Retinal pigment epithelial cell (primary cell): ENCODE results near the gene STAT6.

Experiments
- DNase-seq: peaks from one replicate; pipeline ENCODE4 v3.0.0-alpha.2; 2010; ENCODE audit warnings: low read depth
- H3K4me3 ChIP-seq: 2 replicates; pipeline ENCODE4 v1.5.1; 2011; ENCODE audit warnings: mild to moderate bottlenecking, low read length, control low read depth, moderate library complexity
- TF ChIP-seq, protein P1 (sequence below): conservative IDR thresholded peaks from 2 replicates; pipeline ENCODE4 v1.5.1; 2011; ENCODE audit warnings: low read depth, low read length, control low read depth, inconsistent platforms

STAT6 gene

DNA sequence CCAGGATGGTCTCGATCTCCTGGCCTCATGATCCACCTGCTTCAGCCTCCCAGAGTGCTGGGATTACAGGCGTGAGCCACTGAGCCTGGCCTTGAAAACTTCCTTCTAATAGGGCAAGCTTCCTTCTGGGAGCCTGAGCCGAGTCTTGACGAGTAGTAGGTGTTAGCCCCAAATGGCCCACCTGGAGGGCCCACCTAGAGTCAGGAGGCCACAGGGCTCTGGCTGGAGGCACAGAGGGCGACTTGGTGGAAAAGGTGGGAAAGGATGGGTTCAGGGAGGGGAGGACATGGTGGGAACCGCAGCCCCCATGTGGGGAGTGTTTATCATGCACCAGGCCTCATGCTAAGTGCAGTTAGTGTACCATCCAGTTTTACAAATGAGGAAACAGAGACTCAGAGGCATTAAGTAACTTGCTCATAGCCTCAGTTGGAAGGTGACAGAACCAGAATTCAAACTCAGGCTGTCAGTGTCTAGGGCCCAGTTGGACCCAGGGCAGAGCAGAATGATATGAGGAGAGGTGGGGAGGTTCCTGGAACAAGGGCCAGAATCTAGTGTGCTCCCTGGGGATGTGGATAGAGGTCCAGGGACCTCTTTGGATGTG lies 39.3 kb upstream of the STAT6 start:
- H3K4me3 ChIP-seq, result no peak overlapping the region
- DNase-seq, result no peak
- TF ChIP-seq, protein P1, sequence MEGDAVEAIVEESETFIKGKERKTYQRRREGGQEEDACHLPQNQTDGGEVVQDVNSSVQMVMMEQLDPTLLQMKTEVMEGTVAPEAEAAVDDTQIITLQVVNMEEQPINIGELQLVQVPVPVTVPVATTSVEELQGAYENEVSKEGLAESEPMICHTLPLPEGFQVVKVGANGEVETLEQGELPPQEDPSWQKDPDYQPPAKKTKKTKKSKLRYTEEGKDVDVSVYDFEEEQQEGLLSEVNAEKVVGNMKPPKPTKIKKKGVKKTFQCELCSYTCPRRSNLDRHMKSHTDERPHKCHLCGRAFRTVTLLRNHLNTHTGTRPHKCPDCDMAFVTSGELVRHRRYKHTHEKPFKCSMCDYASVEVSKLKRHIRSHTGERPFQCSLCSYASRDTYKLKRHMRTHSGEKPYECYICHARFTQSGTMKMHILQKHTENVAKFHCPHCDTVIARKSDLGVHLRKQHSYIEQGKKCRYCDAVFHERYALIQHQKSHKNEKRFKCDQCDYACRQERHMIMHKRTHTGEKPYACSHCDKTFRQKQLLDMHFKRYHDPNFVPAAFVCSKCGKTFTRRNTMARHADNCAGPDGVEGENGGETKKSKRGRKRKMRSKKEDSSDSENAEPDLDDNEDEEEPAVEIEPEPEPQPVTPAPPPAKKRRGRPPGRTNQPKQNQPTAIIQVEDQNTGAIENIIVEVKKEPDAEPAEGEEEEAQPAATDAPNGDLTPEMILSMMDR, result no peak

DNA sequence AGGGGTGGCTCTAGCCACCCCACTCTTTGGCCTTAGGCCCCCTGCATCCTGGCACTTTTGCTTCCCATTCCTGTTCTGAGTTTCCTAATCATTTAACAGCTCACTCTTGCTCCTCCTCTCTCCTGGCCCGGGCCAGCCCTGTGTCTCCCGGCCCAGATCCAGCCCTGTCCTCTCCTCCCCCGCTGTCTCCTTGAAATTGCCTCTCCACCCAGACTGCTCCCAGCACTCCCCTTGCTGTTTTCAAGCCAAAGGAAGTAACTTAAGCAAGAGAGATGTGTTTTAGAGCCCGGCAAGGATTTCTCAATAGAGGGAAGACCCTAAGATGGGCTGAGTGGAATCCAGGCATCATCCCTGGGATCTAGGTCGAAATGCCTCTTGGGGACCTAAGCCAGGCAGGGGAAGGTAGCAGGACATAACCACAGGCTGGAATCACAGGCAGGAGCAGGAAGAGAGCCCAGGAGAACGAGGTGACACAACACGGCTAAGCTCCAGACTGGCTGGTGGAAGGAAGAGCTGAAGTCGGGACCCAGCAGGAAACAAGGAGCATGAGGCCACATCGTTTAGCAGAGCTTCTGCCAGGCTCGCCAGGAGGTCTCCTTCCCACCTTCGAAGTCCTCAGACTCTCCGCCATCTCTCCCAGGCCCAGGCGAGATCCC lies 38.2 kb upstream of the STAT6 start:
- TF ChIP-seq, protein P1, result no peak
- no peak overlapping the region for H3K4me3 ChIP-seq
- DNase-seq, result no peak

DNA sequence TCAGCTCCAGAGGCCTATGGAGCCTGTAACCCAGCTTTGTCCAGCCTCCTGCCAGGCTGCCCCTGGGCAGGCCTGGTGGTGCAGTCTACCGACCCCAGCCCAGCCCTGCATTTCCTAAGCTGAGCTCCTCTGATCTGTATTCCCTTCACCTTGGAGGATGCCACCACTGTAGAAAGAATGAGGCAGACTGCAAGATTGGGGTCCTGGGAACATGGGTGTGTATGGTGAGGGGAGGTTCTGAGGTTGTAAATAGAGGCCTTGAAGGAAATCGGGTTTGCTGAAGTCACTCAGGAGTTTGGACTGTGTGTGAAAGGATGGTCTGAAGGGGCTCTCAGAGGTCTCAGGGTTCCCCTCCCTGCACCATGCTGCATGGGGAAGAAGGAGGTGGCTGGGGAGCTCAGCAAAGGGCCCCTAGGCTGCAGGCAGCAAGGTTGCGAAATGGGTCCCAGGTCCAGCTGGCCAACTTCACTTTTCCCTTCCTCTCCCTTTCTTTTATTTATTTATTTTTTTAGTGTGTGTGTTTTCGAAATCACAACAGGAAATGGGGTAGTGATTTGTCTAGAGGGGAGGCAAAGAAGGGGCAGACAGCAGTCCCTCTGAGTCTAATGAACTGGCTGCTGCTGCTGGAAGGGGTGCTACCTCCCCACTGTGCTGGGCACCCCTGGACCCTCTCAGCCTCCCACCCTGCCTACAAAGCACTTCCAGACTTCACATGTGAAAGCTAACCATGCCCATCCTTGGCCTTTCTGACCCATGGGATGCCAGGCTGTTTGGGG lies 37.5 kb upstream of the STAT6 start:
- H3K4me3 ChIP-seq, result no peak overlapping the region
- TF ChIP-seq, protein P1, result no peak
- DNase-seq, result no peak

DNA sequence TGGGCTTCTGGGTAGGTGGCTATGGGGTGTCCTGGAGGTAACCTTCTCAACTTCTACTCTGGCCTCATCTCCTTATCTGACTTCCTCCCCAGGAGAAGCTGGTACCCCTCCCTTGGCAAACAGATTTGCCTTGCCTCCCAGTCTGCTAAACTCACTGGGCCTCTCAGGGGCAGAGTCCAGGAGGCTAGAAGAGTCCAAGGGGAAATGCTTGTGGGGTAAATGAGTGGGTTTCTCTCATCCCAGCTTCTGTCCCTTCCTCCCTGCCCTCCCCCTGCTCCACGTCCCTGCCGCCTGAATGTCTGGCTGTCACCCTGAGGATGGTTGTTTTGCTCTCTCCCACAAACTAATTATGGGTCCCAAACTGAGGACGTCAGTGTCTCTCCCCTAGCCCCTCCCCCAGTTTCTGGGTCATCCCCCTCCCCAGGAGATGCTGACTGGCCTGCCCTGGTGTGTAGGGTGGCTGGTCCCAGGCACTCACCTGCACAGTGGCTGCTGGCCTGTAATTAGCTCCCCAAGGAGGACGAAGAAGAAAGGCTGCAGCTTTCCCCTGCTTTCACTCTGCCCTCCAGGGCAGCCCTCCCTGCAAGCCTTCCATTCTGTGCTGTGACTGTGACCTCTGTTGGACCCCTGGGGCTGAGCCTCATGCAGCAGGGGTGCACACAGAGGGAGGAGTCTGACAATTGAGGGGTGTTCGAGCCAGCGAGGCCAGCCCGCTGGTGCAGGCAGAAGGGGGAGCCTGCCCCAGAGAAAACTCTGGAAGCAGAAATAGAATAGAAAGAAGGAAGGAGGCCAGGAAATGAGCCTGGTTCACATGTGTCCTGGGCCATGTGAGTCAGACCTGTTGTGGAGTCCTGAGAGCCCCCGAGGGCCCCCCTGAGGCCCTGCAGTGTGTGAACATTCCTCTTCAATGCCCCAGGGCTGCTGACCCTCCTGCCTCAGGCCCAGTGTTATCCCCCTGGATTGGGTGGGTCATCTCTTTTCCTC lies 36.1 kb upstream of the STAT6 start, which contains the start of gene LRP1-AS:
Gene LRP1-AS, minus strand, starts transcription at position 659 of the 984 bp plus-strand sequence.
- H3K4me3 ChIP-seq, result no peak within 1 kb of the TSS
- DNase-seq, result no peak
- TF ChIP-seq, protein P1, result no peak

DNA sequence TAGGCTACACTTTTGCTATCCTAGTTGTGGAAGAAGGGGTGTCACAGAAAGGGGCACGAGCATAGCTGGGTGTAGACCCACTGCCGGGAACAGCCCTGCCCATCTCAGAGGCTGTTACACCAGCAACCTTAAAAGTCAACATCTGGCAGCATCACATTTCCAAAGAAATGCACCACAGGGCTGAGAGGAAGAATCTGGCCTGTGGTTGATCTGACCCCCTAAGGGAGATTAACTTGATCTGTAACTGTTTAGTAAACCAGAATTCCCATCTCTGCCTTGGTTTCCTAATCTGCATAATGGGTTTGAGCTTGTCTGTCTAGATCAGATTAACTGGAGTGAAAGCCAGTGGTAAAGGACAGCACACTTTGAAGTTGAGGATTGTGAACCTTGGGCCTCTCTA lies 34.9 kb upstream of the STAT6 start:
- DNase-seq, result no peak
- no peak overlapping the region for H3K4me3 ChIP-seq
- TF ChIP-seq, protein P1, result no peak

DNA sequence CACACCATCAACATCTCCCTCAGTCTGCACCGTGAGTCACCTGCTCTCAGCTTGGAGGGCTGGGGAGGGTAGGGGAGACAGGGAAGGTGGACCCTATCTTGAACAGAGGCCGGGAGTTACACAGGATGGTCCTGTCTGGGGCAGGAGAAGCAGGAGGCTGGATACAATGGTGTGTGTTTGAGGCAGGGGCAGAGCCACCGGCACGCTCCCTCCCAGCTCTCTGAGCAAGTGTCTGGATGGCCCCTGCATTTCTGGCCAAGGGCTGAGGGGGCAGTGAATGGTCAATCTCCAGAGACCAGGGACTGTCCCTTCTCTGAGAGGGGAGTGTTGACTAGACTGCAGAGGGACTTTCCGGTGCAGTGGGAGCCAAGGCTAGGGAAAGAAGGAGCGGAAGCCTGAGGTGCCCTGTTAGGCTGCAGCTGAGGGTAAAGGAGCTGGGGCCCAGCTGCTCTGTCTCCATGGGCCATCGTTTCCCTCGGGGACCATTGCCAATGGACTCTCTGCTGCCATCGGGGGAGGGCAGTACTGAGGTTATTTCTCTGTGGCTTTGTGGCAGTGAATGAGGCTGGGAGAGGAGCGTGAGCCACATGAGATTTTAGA lies 34.4 kb upstream of the STAT6 start:
- TF ChIP-seq, protein P1, result no peak

More for the DNA sequence above, 34.4 kb upstream of the STAT6 start:
- H3K4me3 ChIP-seq, result no peak overlapping the region
- DNase-seq, result no peak
